Spleen (tissue), 11 donors: ENCODE measurements around the gene FRMD4A. TPM values are rescaled to one million over a fixed set of nuclear protein-coding genes. Genes with fewer than 3 reads are reported as not detected.

Experiments used
- DNase-seq: peaks from one replicate; pipeline ENCODE4 v3.0.0-alpha.2; 2020
- H3K27ac ChIP-seq, 8 donors: fragments of 200-600 bp; sonication (generic) in 7 of 8; 1 replicate in 4 of 8; 2 replicates in 4 of 8; pipeline versions ENCODE4 v1.5.0 to v1.8.0; 2016 to 2021; ENCODE audit warnings: inconsistent platforms in 4 of 8, mild to moderate bottlenecking in 4 of 8, moderate library complexity in 1 of 8
- H3K27me3 ChIP-seq, 7 donors: fragments of 200-600 bp; sonication (generic) in 6 of 7; replicated peaks in 1 of 7; 1 replicate in 4 of 7; 2 replicates in 3 of 7; pipeline versions ENCODE4 v1.5.0 to v1.8.0; 2016 to 2021; ENCODE audit warnings: inconsistent platforms in 3 of 7, mild to moderate bottlenecking in 1 of 7
- H3K36me3 ChIP-seq, 6 donors: fragments of 200-600 bp; sonication (generic) in 5 of 6; 1 replicate in 4 of 6; 2 replicates in 2 of 6; pipeline versions ENCODE4 v1.5.0 to v1.8.0; 2016 to 2021; ENCODE audit warnings: inconsistent platforms in 2 of 6
- H3K4me1 ChIP-seq, 6 donors: fragments of 200-600 bp; sonication (generic) in 5 of 6; 1 replicate in 3 of 6; 2 replicates in 3 of 6; pipeline versions ENCODE4 v1.5.0 to v1.8.0; 2016 to 2021; ENCODE audit warnings: inconsistent platforms in 3 of 6
- H3K4me3 ChIP-seq, 8 donors: fragments of 200-600 bp; sonication (generic) in 7 of 8; 1 replicate in 4 of 8; 2 replicates in 4 of 8; pipeline versions ENCODE4 v1.5.0 to v1.8.0; 2016 to 2021; ENCODE audit warnings: inconsistent platforms in 4 of 8, mild to moderate bottlenecking in 4 of 8, moderate library complexity in 2 of 8
- H3K9me3 ChIP-seq, 8 donors: fragments of 200-600 bp; sonication (generic) in 7 of 8; 1 replicate in 4 of 8; 2 replicates in 4 of 8; pipeline versions ENCODE4 v1.5.0 to v1.8.0; 2016 to 2021; ENCODE audit warnings: inconsistent platforms in 4 of 8
- CTCF ChIP-seq, 11 experiments: fragments of 200-600 bp in 7 of 11; fragments of 450-650 bp in 4 of 11; sonication (generic) in 4 of 11; IDR thresholded peaks in 8 of 11; conservative IDR thresholded peaks in 3 of 11; 1 replicate in 7 of 11; 2 replicates in 4 of 11; pipeline versions ENCODE4 v1.4.0 to v1.8.0; 2016 to 2021; ENCODE audit warnings: antibody characterized with exemption in 11 of 11, inconsistent platforms in 4 of 11, mild to moderate bottlenecking in 1 of 11
- POLR2A ChIP-seq, 3 donors: fragments of 450-650 bp; IDR thresholded peaks; one replicate each; pipeline ENCODE4 v1.5.1; 2017; ENCODE audit warnings: antibody characterized with exemption in 3 of 3, mild to moderate bottlenecking in 1 of 3
- POLR2AphosphoS5 ChIP-seq, 3 donors: sonication (generic); formaldehyde crosslinking; IDR thresholded peaks; one replicate each; pipeline ENCODE4 v1.5.1; 2017; ENCODE audit warnings: antibody characterized with exemption in 3 of 3
- WGBS, 5 donors: extraction: QIAGEN DNeasy Blood & Tissue Kit in 3 of 5; methylation state at CpG; one replicate each; pipeline versions ENCODE4 v1.1.5 to v1.1.7; 2013 to 2018; 5-methylcytosine and 5-hydroxymethylcytosine counted together
- intact Hi-C: fragments of 100-400 bp; cut with DNase I; formaldehyde crosslinking; loops from one replicate; pipeline ENCODE4 v1.15.0; 2023; ENCODE audit warnings: low total_unique reads
- polyA plus RNA-seq, 3 donors: library from polyadenylated mRNA; stranded (reverse); fragments of 200-250 nt; gene quantifications; one replicate each; pipeline ENCODE4 v1.2.1, GENCODE V29; 2013
- total RNA-seq, 7 donors: library from RNA; depleted of rRNA in 3 of 7; stranded (reverse); fragments of >200 nt in 3 of 7; fragmentation: NEBNext Ultra II Directional in 4 of 7; extraction: Animal tissue kit (Norgen Biotek cat#: 25700) in 4 of 7; gene quantifications; one replicate each; pipeline versions ENCODE4 v1.1.0 to v1.2.1, GENCODE V29; 2016 to 2021
- donor health status: healthy with polysubstance abuse.
- donor health status: DM: no; HTN: no; CAD: no; lungs with moderate emphysema.
- donor health status: DM: no; HTN: no; CAD: no.
- donor health status: Bipolar disorder and iron deficiency.
- donor health status: healthy.
- donor health status: DM: no; HTN: no; CAD: no.
- donor health status: DM: yes; HTN: yes; CAD: no.

FRMD4A gene
- total and polyA plus RNA-seq, 10 donors = 9.2 to 141 (median 80.5) TPM

- intact Hi-C loops = no loop called here
- H3K4me3 ChIP-seq = no peak overlapping the region
Measured at GRCh38 chr10:13812804-13813203, 517.9 kb downstream of the FRMD4A start.

GRCh38 chr10:13810568-13810967 lies 520.2 kb downstream of the FRMD4A start:
- H3K36me3 ChIP-seq = no peaks in the 10 kb centered on the region
- H3K27ac ChIP-seq = no peak overlapping the region
- H3K4me1 ChIP-seq = peaks cover 0 to 7% (median 0%) of the 10 kb centered on the region in 6 donors
- H3K9me3 ChIP-seq = no peaks in the 10 kb centered on the region
- DNase-seq = no peak
- no peak for TF ChIP-seq CTCF (IDR thresholded peaks at IDR 0.05 in 8 of 11, conservative IDR thresholded peaks at IDR 0.05 in 3 of 11)
- no peaks in the 10 kb centered on the region for H3K27me3 ChIP-seq
- no peak overlapping the region for H3K4me3 ChIP-seq
- intact Hi-C loops = no loop called here
- 74 to 86% (median 80%) methylated on average over 4 of the region's 4 CpGs for WGBS, 5 donors

More at GRCh38 chr10:13812804-13813203, 517.9 kb downstream of the FRMD4A start:
- Histone ChIP-seq H3K27ac (no peak overlapping the region), H3K9me3 (peaks cover 0 to 14% (median 0%) of the 10 kb centered on the region in 8 donors), H3K4me1 (peaks cover 0 to 7% (median 0%) of the 10 kb centered on the region in 6 donors), H3K27me3 (no peaks in the 10 kb centered on the region), H3K36me3 (no peaks in the 10 kb centered on the region)
- TF ChIP-seq CTCF (IDR thresholded peaks at IDR 0.05 in 8 of 11, conservative IDR thresholded peaks at IDR 0.05 in 3 of 11) = no peak
- TF ChIP-seq POLR2AphosphoS5 (IDR thresholded peaks at IDR 0.05) = no peak
- 94 to 98% (median 94%) methylated on average over 11 of the region's 11 CpGs for WGBS, 5 donors
- no peak for DNase-seq

- intact Hi-C loops = no loop called here
- Histone ChIP-seq H3K27me3 (no peaks in the 10 kb centered on the region), H3K9me3 (no peaks in the 10 kb centered on the region), H3K27ac (no peak overlapping the region), H3K4me3 (no peak overlapping the region), H3K36me3 (no peaks in the 10 kb centered on the region), H3K4me1 (peaks cover 0 to 7% (median 0%) of the 10 kb centered on the region in 6 donors)
- TF ChIP-seq POLR2AphosphoS5 (IDR thresholded peaks at IDR 0.05) (no peak), CTCF (IDR thresholded peaks at IDR 0.05 in 8 of 11, conservative IDR thresholded peaks at IDR 0.05 in 3 of 11) (no peak), POLR2A (IDR thresholded peaks at IDR 0.05) (no peak)
- DNase-seq = no peak
- 73 to 80% (median 76%) methylated on average over 6 of the region's 6 CpGs for WGBS, 5 donors
Measured at GRCh38 chr10:13809427-13809826, 521.3 kb downstream of the FRMD4A start.

DNA sequence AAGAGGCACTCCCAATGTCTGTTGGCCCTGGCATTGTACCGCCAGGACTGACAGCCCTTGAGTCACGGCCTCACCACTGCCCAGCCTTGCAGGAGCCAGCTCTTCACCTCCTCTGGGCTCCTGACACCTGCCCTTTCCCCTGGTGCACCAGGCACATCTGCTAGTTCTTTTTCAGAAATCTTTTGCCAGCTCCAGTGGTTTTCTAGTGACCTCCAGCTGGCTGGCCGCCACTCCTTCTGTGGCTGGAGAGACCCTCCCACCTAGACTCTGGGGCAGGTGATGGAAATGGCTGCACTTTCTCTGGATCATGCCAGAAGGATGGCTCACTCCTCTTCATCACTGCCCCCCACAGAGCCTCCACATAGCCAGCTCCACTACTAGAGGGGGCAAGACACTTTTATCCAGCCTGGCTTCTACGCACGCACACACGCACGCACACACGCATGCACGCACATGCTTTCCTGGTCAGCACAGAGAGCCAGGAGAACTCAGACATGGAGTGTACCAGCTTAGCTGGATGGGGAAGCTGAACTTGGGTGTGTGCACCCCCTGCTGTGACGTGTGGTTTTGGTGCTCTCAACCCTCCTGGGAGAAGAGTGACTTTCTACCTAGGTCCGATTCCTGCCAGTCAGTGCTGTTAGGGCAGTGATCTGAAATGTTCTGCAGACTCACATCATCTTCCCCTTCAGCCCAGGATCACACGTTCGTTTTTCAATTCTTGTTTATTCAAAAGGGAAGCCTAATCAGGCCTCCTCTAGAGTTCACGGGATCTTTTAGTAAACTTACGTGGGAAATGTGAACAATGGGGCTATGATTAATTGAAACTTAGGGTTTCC lies 522.0 kb downstream of the FRMD4A start:
- Histone ChIP-seq H3K9me3 (no peaks in the 10 kb centered on the region), H3K27ac (no peak overlapping the region), H3K4me1 (peaks cover 0 to 7% (median 0%) of the 10 kb centered on the region in 6 donors), H3K4me3 (no peak overlapping the region), H3K36me3 (no peaks in the 10 kb centered on the region), H3K27me3 (no peaks in the 10 kb centered on the region)
- intact Hi-C loops = no loop called here
- 76 to 84% (median 81%) methylated on average over 15 of the region's 15 CpGs for WGBS, 5 donors
- DNase-seq = no peak
- TF ChIP-seq CTCF (IDR thresholded peaks at IDR 0.05 in 8 of 11, conservative IDR thresholded peaks at IDR 0.05 in 3 of 11) = no peak
